ENCODE data around the gene MAP4K1. TPM values are rescaled to one million over a fixed set of nuclear protein-coding genes. Genes with fewer than 3 reads are reported as not detected.
"Not testable (repeated sequence)": the region's sequence is repeated elsewhere in the genome, so short reads cannot be mapped to it uniquely, and the experiment has no call there.

MAP4K1 gene
- total RNA-seq, 2 donors from 2014 or later: 2.7 to 5.5 TPM

- intact Hi-C loops (cut with DNase I): no loop called here
- no peak for DNase-seq (ENCODE audit: low spot score)
Observed at GRCh38 chr19:38596057-38596981, 21.4 kb downstream of the MAP4K1 start.

- intact Hi-C loops (cut with DNase I): no loop called here
- no peak for DNase-seq (ENCODE audit: low spot score)
Observed at GRCh38 chr19:38592940-38593339, 24.8 kb downstream of the MAP4K1 start.

- DNase-seq (ENCODE audit: low spot score): no peak
- intact Hi-C loops (cut with DNase I): no loop called here
Observed at GRCh38 chr19:38588041-38588440, 29.7 kb downstream of the MAP4K1 start.

DNA sequence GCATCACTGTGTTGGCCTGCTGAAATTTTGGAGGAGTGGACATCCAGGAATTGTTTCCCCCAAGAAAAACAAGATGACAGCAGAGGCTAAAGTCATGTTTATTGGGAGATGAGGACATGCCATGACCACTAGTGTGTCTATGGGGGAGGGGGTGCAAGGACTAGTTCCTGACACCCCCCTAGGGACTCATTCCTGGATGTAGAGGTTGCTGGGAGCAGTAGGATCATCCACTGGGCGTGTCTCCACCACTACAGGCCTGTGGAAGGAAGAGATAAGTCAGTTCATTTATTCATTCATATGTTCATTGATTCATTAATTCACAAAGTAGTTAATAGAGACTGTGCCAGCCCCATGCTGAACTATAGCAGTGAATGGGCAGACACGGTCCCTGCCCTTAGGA, 30.2 kb downstream of the MAP4K1 start:
- no peak for DNase-seq (ENCODE audit: low spot score)
- intact Hi-C loops (cut with DNase I): no loop called here

DNA sequence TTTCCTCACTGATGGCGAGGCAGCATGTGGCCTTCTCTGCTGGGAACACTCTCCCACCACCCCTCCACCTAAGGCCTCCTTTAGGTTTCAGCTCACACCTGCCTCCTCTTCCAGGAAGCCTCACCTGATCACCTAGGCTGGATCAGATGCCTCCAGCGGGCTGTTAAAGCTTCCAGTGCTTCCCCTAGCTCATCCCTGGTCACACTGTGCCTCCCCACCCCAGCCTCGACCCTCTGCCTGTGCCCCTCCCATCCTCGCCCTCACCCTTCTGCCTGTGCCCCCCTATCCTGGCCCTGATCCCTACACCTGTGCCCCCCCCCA, 33.8 kb downstream of the MAP4K1 start:
- intact Hi-C loops (cut with DNase I): no loop called here
- DNase-seq (ENCODE audit: low spot score): no peak

DNA sequence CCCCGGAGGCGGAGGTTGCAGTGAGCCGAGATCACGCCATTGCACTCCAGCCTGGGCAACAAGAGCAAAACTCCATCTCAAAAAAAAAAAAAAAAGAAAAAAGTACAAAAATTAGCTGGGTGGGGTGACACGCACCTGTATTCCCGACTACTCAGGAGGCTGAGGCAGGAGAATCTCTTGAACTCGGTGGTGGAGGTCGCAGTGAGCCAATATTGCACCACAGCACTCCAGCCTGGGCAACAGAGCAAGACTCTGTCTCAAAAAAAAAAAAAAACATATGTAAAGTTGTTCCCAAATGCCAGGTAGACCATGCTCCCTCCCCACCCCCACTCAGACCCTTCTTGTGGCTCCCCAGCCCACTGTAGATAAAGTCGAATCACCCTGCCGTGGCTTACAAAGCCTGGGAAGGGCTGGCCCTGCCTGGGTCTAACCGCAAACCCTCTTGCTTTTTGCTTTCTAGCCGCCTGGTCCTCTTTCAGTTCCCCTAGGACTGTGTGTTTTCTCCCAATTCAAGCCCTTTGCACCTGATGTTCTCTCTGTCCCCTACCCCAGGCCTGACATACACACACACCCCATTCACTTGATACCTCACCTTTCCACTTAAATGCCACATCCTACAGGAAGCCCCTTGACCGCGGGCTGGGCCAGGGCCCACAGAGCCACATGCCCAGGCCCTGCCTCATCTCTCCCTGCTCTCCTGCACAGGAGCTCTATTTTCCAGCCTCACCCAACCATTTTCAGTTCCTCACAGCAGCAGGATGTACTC, 34.4 kb downstream of the MAP4K1 start:
- DNase-seq (ENCODE audit: low spot score): no peak
- intact Hi-C loops (cut with DNase I): no loop called here

- no peak for DNase-seq (ENCODE audit: low spot score)
- intact Hi-C loops (cut with DNase I): no loop called here
Observed at GRCh38 chr19:38580080-38580479, 37.7 kb downstream of the MAP4K1 start.

DNA sequence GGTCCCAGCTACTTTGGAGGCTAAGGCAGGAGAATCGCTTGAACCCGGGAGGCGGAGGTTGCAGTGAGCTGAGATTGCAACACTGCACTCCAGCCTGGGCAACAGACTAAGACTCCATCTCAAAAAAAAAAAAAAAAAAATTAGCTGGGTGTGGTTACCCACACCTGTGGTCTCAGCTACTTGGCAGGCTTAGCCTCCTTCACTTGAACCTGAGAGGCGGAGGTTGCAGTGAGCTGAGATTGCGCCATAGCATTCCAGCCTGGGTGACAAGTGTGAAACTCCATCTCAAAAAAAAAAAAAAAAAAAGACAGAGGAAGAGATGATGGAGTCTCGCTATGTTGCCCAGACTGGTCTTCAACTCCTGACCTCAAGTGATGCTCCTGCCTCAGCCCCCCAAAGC, 38.4 kb downstream of the MAP4K1 start:
- intact Hi-C loops (cut with DNase I); DNase-seq (ENCODE audit: low spot score): not testable (repeated sequence)

- intact Hi-C loops (cut with DNase I): no loop called here
Observed at GRCh38 chr19:38577826-38578225, 39.9 kb downstream of the MAP4K1 start.

GRCh38 chr19:38571682-38572081, 46.1 kb downstream of the MAP4K1 start:
- intact Hi-C loops (cut with DNase I): loop anchor here in 1 of 2 donors (1.0 to 2.0 kb wide), 2 partner anchors 26 to 51 kb away; no protein-coding TSS in a partner anchor
- no peak for DNase-seq (ENCODE audit: low spot score)

More at GRCh38 chr19:38577826-38578225, 39.9 kb downstream of the MAP4K1 start:
- DNase-seq (ENCODE audit: low spot score): no peak

- intact Hi-C loops (cut with DNase I): no loop called here
- no peak for DNase-seq (ENCODE audit: low spot score)
Observed at GRCh38 chr19:38569368-38569983, 48.3 kb downstream of the MAP4K1 start.

DNA sequence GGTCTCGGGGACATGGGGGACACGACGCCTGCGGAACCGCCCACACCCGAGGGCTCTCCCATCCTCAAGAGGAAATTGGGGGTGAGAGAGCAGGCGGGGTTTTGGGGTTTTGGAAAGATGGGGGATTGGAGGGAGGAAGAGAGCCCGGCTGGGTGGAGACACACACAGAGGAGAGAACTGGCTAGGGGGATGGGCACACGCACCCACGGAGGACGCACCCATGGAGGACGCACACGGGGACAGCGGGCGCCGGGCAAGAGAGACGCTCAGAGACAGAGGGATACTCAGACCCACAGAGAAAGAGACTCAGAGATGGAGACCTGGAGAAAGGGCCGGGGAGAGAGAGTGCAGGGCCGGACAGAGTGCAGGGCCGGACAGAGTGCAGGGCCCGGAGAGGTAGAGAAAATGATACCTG, 52.1 kb downstream of the MAP4K1 start:
- intact Hi-C loops (cut with DNase I): no loop called here
- DNase-seq (ENCODE audit: low spot score): no peak

DNA sequence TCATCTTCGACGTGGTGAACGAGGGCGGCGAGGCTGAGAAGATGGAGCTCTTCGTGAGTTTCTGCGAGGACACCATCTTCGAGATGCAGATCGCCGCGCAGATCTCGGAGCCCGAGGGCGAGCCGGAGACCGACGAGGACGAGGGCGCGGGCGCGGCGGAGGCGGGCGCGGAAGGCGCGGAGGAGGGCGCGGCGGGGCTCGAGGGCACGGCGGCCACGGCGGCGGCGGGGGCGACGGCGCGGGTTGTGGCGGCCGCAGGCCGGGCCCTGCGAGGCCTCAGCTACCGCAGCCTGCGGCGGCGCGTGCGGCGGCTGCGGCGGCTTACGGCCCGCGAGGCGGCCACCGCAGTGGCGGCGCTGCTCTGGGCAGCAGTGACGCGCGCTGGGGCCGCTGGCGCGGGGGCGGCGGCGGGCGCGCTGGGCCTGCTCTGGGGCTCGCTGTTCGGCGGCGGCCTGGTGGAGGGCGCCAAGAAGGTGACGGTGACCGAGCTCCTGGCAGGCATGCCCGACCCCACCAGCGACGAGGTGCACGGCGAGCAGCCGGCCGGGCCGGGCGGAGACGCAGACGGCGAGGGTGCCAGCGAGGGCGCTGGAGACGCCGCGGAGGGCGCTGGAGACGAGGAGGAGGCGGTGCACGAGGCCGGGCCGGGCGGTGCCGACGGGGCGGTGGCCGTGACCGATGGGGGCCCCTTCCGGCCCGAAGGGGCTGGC, 52.6 kb downstream of the MAP4K1 start:
- intact Hi-C loops (cut with DNase I): no loop called here
- DNase-seq (ENCODE audit: low spot score): no peak

DNA sequence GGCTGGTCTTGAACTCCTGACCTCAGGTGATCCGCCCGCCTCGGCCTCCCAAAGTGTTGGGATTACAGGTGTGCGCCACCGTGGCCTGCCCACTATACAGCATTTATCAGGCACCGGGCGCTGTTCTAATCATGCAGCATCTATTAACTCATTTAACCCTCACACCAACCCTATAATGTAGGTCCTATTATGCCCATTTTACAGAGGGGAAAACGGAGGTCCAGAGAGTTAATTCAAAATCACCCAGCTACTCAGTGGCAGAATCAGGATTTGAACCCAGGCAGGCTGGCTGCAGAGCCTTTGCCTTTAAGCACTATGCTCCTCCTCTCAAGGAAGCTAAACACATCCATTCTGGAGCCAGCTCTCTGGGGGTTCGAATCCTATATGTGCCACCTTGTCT, 54.3 kb downstream of the MAP4K1 start:
- DNase-seq (ENCODE audit: low spot score): no peak
- intact Hi-C loops (cut with DNase I): no loop called here

DNA sequence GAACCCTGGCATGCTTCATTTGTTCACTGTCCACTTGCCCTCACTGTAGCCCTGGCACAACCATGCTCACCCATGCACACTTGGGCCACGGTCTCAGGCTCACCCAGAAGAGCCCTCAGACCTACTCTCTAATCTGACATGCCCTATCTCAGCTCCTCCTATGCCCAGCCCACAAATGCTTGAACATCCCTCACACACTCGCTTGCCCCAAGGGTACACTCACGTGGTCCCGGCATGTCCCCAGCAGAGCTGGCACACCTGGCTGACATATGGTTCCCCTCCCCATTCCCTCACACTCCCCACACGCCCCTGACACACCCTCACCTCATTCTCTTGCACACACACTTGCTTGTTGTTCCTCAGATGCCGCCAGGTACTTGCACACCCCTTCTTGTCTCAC, 55.7 kb downstream of the MAP4K1 start:
- intact Hi-C loops (cut with DNase I): no loop called here
- DNase-seq (ENCODE audit: low spot score): no peak

- intact Hi-C loops (cut with DNase I): no loop called here
- DNase-seq (ENCODE audit: low spot score): no peak
Observed at GRCh38 chr19:38561658-38562057, 56.1 kb downstream of the MAP4K1 start.

GRCh38 chr19:38561053-38561606, 56.6 kb downstream of the MAP4K1 start:
- DNase-seq (ENCODE audit: low spot score): no peak
- intact Hi-C loops (cut with DNase I): no loop called here

GRCh38 chr19:38559428-38560401, 58.0 kb downstream of the MAP4K1 start:
- intact Hi-C loops (cut with DNase I): no loop called here
- DNase-seq (ENCODE audit: low spot score): no peak
